BLaER1 (cell line): ENCODE measurements around the gene JOSD2.

Source experiments
- H3K27ac ChIP-seq: shearing (Covaris generic); formaldehyde crosslinking; 2 replicates; pipeline ENCODE4 v1.8.1; 2022
- H3K27me3 ChIP-seq: shearing (Covaris generic); formaldehyde crosslinking; 2 replicates; pipeline ENCODE4 v1.8.1; 2022
- H3K36me3 ChIP-seq: shearing (Covaris generic); formaldehyde crosslinking; 2 replicates; pipeline ENCODE4 v1.8.1; 2022
- H3K4me1 ChIP-seq: shearing (Covaris generic); formaldehyde crosslinking; 2 replicates; pipeline ENCODE4 v1.8.1; 2022
- H3K4me2 ChIP-seq: shearing (Covaris generic); formaldehyde crosslinking; 2 replicates; pipeline ENCODE4 v1.8.1; 2022
- H3K4me3 ChIP-seq: shearing (Covaris generic); formaldehyde crosslinking; 2 replicates; pipeline ENCODE4 v1.8.1; 2022
- H3K9ac ChIP-seq: shearing (Covaris generic); formaldehyde crosslinking; 2 replicates; pipeline ENCODE4 v1.8.1; 2022
- H3K9me3 ChIP-seq: shearing (Covaris generic); formaldehyde crosslinking; 2 replicates; pipeline ENCODE4 v1.8.1; 2022
- H4K20me1 ChIP-seq: shearing (Covaris generic); formaldehyde crosslinking; 2 replicates; pipeline ENCODE4 v1.8.1; 2022
- Cebpa-rat ChIP-seq: shearing (Covaris generic); IDR thresholded peaks from 2 replicates; pipeline ENCODE4 v1.8.1; 2022

Gene JOSD2

DNA sequence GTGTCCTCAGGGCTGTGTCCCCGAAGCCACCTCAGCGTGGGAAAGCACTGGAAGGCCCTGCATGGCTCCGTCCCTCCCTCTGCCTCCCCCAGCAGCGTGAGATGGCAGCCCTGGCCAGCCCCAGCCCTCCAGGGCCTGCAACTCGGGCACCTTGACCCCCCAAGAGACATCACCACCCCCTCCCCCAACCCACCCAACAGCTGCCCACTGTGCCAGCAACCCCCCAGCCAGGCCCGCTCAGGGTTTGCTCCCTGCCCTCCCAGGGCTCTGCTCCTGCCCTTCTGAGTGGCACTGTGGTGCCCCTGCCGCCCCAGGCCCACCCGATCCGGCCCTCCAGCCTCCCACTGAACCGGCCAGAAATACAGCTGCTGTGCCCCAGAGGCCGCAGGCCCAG lies 4.2 kb upstream of the JOSD2 start:
- peaks cover 51% of the 10 kb centered on the region for H3K4me1 ChIP-seq
- TF ChIP-seq Cebpa-rat, result no peak
- H3K36me3 ChIP-seq, result peaks cover 20% of the 10 kb centered on the region
- no peak overlapping the region for H3K4me3 ChIP-seq
- H3K27me3 ChIP-seq, result no peaks in the 10 kb centered on the region
- H3K27ac ChIP-seq, result peak overlapping the region; percentile 89
- H4K20me1 ChIP-seq, result no peaks in the 10 kb centered on the region
- peak overlapping the region; percentile 86 for H3K4me2 ChIP-seq
- H3K9ac ChIP-seq, result 0 out of 2 replicates have a peak overlapping the region, but pooled peaks have one; percentile 24
- H3K9me3 ChIP-seq, result peaks cover 16% of the 10 kb centered on the region

DNA sequence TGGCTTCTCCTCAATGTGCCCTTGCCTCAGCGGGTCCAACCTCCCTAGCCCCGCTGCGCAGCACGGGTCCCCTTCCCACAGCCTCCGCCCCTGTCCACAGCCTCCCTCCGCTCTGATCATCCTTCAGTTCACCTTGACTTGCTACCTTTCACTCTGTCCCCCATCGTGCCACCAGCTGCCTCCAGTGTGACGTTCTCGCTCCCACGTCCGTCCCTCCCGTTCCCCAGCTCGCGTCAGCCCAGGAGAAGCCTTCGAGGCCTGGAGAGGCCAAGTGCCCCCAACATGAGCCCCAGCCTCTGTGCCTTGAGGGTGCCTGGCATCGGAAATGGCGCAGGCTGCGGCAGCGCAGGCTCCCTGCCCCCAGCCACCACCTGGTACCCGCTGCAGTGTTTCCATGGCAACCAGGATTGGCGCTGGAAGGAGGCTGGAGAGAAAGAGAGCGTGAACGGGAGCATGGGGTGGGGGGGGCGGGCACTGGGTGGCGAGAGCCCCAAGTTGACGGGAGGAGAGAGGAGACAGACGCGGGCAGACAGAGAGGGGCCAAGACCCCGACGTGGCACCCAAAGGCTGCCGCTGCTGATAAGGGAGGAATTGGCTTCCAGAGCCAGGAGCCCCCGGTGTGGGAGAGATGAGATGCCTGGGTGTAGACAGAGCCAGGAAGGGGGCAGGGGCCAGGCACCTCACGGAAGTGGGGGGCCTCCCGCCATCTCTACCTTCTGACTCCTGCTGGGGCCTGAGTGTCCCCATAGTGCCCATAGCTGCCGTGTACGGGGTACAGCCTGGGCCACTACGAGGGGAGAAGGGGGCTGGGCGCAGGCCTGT lies 3.6 kb upstream of the JOSD2 start:
- TF ChIP-seq Cebpa-rat, result no peak
- Histone ChIP-seq H3K4me2 (peak overlapping the region; percentile 86), H3K4me1 (peaks cover 57% of the 10 kb centered on the region), H4K20me1 (no peaks in the 10 kb centered on the region), H3K36me3 (peaks cover 20% of the 10 kb centered on the region), H3K9ac (peak overlapping the region; percentile 46), H3K9me3 (peaks cover 16% of the 10 kb centered on the region), H3K27me3 (no peaks in the 10 kb centered on the region), H3K4me3 (peak overlapping the region; percentile 46; the same call in 1 of the 2 replicates), H3K27ac (peak overlapping the region; percentile 89)

DNA sequence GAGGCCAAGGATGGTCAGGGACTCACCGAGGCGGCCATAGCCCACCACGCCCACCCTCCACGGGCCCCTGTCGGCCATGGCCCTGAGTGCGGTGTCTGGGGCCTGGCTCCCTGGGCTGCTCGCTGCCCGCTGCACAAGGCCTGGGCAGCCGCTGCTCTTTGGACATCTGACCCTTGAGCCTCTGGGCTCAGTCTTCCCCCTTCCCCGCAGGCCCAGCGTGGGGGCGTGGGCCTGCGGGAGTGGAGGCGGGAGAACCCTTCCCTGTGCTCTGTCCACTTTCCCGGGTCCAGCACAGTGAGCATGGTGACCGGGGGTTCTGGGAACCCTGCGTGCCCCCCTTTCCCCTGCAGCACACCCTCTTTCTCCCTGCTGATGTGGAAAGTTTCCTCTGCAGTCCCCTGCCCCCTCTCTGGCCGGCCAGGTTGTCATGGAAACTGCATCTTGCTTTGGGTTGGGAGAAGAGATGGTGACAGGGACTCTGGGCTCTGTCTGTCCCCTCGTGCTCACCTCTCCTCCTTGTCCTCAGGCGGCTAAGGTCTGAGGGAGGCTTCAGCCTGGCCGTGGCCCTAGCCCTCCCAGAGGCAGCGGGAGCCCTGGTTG lies 2.9 kb upstream of the JOSD2 start, which contains the start of gene ASPDH:
Gene ASPDH, minus strand, starts transcription at position 168 of the 600 bp plus-strand sequence. Its CDS starts 90 bp downstream, at position 78.
- peaks cover 64% of the 10 kb centered on the region for H3K4me1 ChIP-seq
- H3K4me2 ChIP-seq, result peak within 1 kb of the TSS; percentile 86
- peak within 1 kb of the TSS; percentile 89 for H3K27ac ChIP-seq
- peaks cover 16% of the 10 kb centered on the region for H3K36me3 ChIP-seq
- peak within 1 kb of the TSS; percentile 46; the same call in 1 of the 2 replicates for H3K4me3 ChIP-seq
- TF ChIP-seq Cebpa-rat, result no peak
- H4K20me1 ChIP-seq, result no peaks in the 10 kb centered on the region
- H3K9me3 ChIP-seq, result peaks cover 12% of the 10 kb centered on the region
- no peaks in the 10 kb centered on the region for H3K27me3 ChIP-seq
- H3K9ac ChIP-seq, result peak within 1 kb of the TSS; percentile 46

- H4K20me1 ChIP-seq, result no peaks in the 10 kb centered on the region
- no peak for TF ChIP-seq Cebpa-rat
- peak overlapping the region; percentile 89; the same call in 1 of the 2 replicates for H3K27ac ChIP-seq
- peaks cover 9% of the 10 kb centered on the region; the same call in 1 of the 2 replicates for H3K36me3 ChIP-seq
- no peaks in the 10 kb centered on the region for H3K27me3 ChIP-seq
- peaks cover 71% of the 10 kb centered on the region for H3K4me1 ChIP-seq
- H3K4me3 ChIP-seq, result no peak overlapping the region
- H3K9me3 ChIP-seq, result peaks cover 5% of the 10 kb centered on the region
- H3K9ac ChIP-seq, result no peak overlapping the region
- peak overlapping the region; percentile 86 for H3K4me2 ChIP-seq
Observed at GRCh38 chr19:50512999-50513745, 2.2 kb upstream of the JOSD2 start.

GRCh38 chr19:50512112-50512998 lies 1.4 kb upstream of the JOSD2 start:
- Histone ChIP-seq H4K20me1 (no peaks in the 10 kb centered on the region), H3K9ac (peak overlapping the region; percentile 80), H3K4me3 (peak overlapping the region; percentile 69), H3K4me1 (peaks cover 79% of the 10 kb centered on the region), H3K27ac (peak overlapping the region; percentile 89), H3K9me3 (no peaks in the 10 kb centered on the region), H3K36me3 (peaks cover under 1% of the 10 kb centered on the region; the same call in 1 of the 2 replicates), H3K27me3 (no peaks in the 10 kb centered on the region), H3K4me2 (peak overlapping the region; percentile 88)
- TF ChIP-seq Cebpa-rat, result no peak

- Histone ChIP-seq H3K27me3 (no peaks in the 10 kb centered on the region), H3K4me3 (peak overlapping the region; percentile 69), H4K20me1 (no peaks in the 10 kb centered on the region), H3K9ac (peak overlapping the region; percentile 80), H3K27ac (peak overlapping the region; percentile 89), H3K4me2 (peak overlapping the region; percentile 88), H3K9me3 (no peaks in the 10 kb centered on the region), H3K36me3 (no peaks in the 10 kb centered on the region), H3K4me1 (peaks cover 78% of the 10 kb centered on the region)
- TF ChIP-seq Cebpa-rat, result no peak
Observed at GRCh38 chr19:50510700-50511068, 307 bp downstream of the JOSD2 start.

- H3K27me3 ChIP-seq, result no peaks in the 10 kb centered on the region
- peak overlapping the region; percentile 69 for H3K4me3 ChIP-seq
- peak overlapping the region; percentile 80; the same call in 1 of the 2 replicates for H3K9ac ChIP-seq
- no peaks in the 10 kb centered on the region for H3K9me3 ChIP-seq
- no peaks in the 10 kb centered on the region for H4K20me1 ChIP-seq
- TF ChIP-seq Cebpa-rat, result no peak
- no peaks in the 10 kb centered on the region for H3K36me3 ChIP-seq
- H3K4me2 ChIP-seq, result peak overlapping the region; percentile 88
- peaks cover 74% of the 10 kb centered on the region for H3K4me1 ChIP-seq
- H3K27ac ChIP-seq, result peak overlapping the region; percentile 89
Observed at GRCh38 chr19:50510121-50510670, 795 bp downstream of the JOSD2 start.

DNA sequence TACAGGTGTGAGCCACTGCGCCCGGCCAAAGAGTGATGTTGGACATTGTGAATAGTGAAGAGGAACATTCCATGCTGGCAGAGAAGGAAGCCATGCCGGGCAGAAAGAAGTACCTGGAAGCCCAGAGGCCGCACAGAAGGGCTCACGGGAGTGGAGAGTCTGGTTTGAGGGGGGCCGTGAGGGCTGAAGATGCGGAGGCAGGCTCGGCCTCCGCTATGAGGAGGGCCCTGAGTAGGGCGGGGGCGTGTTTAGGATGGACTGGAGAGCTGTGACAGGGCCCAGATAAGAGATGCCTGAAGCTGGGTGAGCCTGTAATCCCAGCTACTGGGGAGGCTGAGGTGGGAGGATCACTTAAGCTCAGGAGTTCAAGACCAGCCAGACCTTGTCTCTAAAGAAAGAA lies 1.6 kb downstream of the JOSD2 start:
- Histone ChIP-seq H3K4me3 (no peak overlapping the region), H3K9me3 (no peaks in the 10 kb centered on the region), H3K27me3 (no peaks in the 10 kb centered on the region), H3K9ac (peak overlapping the region; percentile 64; the same call in 1 of the 2 replicates), H3K36me3 (no peaks in the 10 kb centered on the region), H4K20me1 (no peaks in the 10 kb centered on the region), H3K27ac (peak overlapping the region; percentile 75), H3K4me1 (peaks cover 65% of the 10 kb centered on the region), H3K4me2 (peak overlapping the region; percentile 88)
- no peak for TF ChIP-seq Cebpa-rat
